Loucy (cell line): ENCODE results near the gene ITPRIP.
A peak's percentile ranks its signal among the peaks of the same experiment; 100 is the strongest.

Source experiments
- H2AFZ ChIP-seq: fragments of 200-600 bp; sonication (generic); 2 replicates; pipeline ENCODE4 v1.6.0; 2016; ENCODE audit warnings: antibody characterized with exemption, mild to moderate bottlenecking, low read length, moderate library complexity
- H3F3A ChIP-seq: fragments of 200-600 bp; 2 replicates; pipeline ENCODE4 v1.6.0; 2016; ENCODE audit warnings: antibody characterized with exemption, low read depth, mild to moderate bottlenecking
- H3K27me3 ChIP-seq: fragments of 200-600 bp; sonication (generic); 2 replicates; pipeline ENCODE4 v1.6.1; 2014; ENCODE audit warnings: low read length, mild to moderate bottlenecking; ENCODE audit not compliant: insufficient read depth, poor library complexity, severe bottlenecking
- H3K36me3 ChIP-seq: fragments of 200-600 bp; sonication (generic); 2 replicates; pipeline ENCODE4 v1.6.1; 2016; ENCODE audit warnings: low read length; ENCODE audit not compliant: insufficient read depth
- H3K4me1 ChIP-seq: fragments of 200-600 bp; sonication (generic); 2 replicates; pipeline ENCODE4 v1.5.1; 2014; ENCODE audit warnings: low read length, mild to moderate bottlenecking; ENCODE audit not compliant: insufficient read depth, poor library complexity, severe bottlenecking
- H3K4me2 ChIP-seq: fragments of 200-600 bp; sonication (generic); 2 replicates; pipeline ENCODE4 v1.6.0; 2014; ENCODE audit warnings: antibody characterized with exemption, low read length, low read depth, mild to moderate bottlenecking; ENCODE audit not compliant: poor library complexity, severe bottlenecking
- H3K4me3 ChIP-seq: fragments of 200-600 bp; sonication (generic); 2 replicates; pipeline ENCODE4 v1.5.1; 2014; ENCODE audit warnings: low read length, mild to moderate bottlenecking, mixed read lengths; ENCODE audit not compliant: poor library complexity, severe bottlenecking
- H3K79me2 ChIP-seq: fragments of 200-600 bp; sonication (generic); 2 replicates; pipeline ENCODE4 v1.6.1; 2014; ENCODE audit warnings: low read length; ENCODE audit not compliant: insufficient read depth
- H3K9ac ChIP-seq: fragments of 200-600 bp; sonication (generic); 2 replicates; pipeline ENCODE4 v1.6.0; 2014; ENCODE audit warnings: mild to moderate bottlenecking, low read depth, low read length, moderate library complexity; ENCODE audit not compliant: poor library complexity, severe bottlenecking
- H3K9me2 ChIP-seq: fragments of 200-600 bp; sonication (generic); replicated peaks from 2 replicates; pipeline ENCODE4 v1.6.1; 2016; ENCODE audit warnings: low read depth, low read length, mixed read lengths
- H3K9me3 ChIP-seq: fragments of 200-600 bp; sonication (generic); 2 replicates; pipeline ENCODE4 v1.6.1; 2014; ENCODE audit warnings: mild to moderate bottlenecking, antibody characterized with exemption, low read length, low read depth; ENCODE audit not compliant: insufficient read depth
- H4K20me1 ChIP-seq: fragments of 200-600 bp; sonication (generic); 2 replicates; pipeline ENCODE4 v1.6.0; 2014; ENCODE audit warnings: antibody characterized with exemption, low read length, mild to moderate bottlenecking; ENCODE audit not compliant: insufficient read depth, poor library complexity, severe bottlenecking
- EZH2phosphoT487 ChIP-seq: fragments of 200-600 bp; IDR thresholded peaks from 2 replicates; pipeline ENCODE4 v1.6.1; 2018; ENCODE audit warnings: antibody characterized with exemption, mild to moderate bottlenecking, moderate library complexity, borderline replicate concordance
- TF ChIP-seq, protein P1 (sequence below): fragments of 200-600 bp; sonication (generic); conservative IDR thresholded peaks from 2 replicates; pipeline ENCODE4 v1.5.1; 2014; ENCODE audit warnings: mild to moderate bottlenecking, antibody characterized with exemption, low read length

Gene ITPRIP

DNA sequence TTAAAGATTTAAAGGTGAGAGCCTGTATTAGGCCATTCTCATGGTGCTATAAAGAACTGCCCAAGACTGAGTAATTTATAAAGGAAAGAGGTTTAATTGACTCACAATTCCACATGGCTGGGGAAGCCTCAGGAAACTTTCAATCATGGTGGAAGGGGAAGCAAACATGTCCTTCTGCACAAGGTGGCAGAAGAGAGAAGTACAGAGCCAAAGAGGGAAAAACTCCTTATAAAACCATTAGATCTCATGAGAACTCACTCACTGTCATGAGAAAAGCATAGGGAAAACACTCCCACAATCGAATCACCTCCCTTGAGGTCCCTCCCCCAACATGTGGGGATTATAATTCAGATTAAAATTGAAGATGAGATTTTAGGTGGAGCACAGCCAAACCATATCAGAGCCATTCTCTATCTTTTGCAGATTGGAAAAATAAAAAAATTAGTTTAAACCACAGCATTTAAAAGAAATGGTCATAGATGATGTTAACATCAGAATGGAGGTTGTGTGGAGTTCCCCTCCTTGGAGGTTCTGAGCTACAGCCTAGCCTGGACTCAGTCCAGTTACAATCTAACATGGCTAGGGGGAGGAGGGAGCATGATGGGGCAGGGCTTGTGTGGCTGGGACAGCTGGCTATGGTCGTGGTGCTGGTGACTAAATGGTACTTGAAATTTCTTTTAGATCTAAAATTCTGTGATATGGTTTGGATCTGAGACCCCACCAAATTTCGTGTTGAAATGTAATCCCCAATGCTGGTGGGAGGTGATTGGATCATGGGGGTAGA lies 36.2 kb downstream of the ITPRIP start:
- no peak overlapping the region for H3K9ac ChIP-seq
- no peaks in the 10 kb centered on the region for H3K27me3 ChIP-seq
- no peaks in the 10 kb centered on the region for H3K36me3 ChIP-seq
- no peaks in the 10 kb centered on the region for H3F3A ChIP-seq
- H3K9me2 ChIP-seq, result no peaks in the 10 kb centered on the region
- no peak overlapping the region for H3K4me2 ChIP-seq
- H4K20me1 ChIP-seq, result no peaks in the 10 kb centered on the region
- H2AFZ ChIP-seq, result no peak overlapping the region
- no peaks in the 10 kb centered on the region for H3K79me2 ChIP-seq
- H3K9me3 ChIP-seq, result no peaks in the 10 kb centered on the region
- no peak overlapping the region for H3K4me3 ChIP-seq
- no peak for TF ChIP-seq EZH2phosphoT487
- TF ChIP-seq, protein P1, sequence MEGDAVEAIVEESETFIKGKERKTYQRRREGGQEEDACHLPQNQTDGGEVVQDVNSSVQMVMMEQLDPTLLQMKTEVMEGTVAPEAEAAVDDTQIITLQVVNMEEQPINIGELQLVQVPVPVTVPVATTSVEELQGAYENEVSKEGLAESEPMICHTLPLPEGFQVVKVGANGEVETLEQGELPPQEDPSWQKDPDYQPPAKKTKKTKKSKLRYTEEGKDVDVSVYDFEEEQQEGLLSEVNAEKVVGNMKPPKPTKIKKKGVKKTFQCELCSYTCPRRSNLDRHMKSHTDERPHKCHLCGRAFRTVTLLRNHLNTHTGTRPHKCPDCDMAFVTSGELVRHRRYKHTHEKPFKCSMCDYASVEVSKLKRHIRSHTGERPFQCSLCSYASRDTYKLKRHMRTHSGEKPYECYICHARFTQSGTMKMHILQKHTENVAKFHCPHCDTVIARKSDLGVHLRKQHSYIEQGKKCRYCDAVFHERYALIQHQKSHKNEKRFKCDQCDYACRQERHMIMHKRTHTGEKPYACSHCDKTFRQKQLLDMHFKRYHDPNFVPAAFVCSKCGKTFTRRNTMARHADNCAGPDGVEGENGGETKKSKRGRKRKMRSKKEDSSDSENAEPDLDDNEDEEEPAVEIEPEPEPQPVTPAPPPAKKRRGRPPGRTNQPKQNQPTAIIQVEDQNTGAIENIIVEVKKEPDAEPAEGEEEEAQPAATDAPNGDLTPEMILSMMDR, result no peak
- H3K4me1 ChIP-seq, result peaks cover 6% of the 10 kb centered on the region

DNA sequence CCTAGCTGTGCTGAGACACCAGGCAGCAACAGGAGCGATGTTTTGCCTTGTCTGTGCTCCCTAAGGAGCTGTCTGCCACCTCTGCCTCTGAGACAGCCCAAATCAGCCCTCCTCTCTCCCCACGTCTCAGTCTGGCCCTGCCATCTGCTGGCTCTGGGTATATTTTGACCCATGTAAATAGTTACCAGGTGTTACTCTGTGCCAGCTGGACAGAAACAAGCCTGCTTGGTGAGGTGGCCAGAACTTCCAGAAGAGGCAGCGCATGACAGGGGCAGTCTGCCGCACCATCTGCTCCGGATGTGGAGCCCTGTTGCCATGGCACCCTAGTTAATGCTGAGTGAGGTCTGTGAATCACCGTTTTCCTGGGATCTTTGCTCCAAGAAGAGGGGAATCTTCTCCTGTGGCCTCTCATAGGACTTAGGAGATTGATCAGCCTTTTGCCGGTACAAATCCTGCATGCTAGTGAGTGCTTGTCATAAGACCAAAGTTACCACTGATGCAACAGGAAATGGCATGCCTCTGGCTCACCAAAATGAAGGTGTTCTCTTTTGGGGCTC lies 37.5 kb downstream of the ITPRIP start:
- no peaks in the 10 kb centered on the region for H3K36me3 ChIP-seq
- 0 out of 2 replicates have a peak overlapping the region, but pooled peaks have one; percentile 2 for H2AFZ ChIP-seq
- H3F3A ChIP-seq, result no peaks in the 10 kb centered on the region
- H3K9ac ChIP-seq, result no peak overlapping the region
- H3K27me3 ChIP-seq, result no peaks in the 10 kb centered on the region
- no peaks in the 10 kb centered on the region for H3K9me3 ChIP-seq
- no peaks in the 10 kb centered on the region for H3K9me2 ChIP-seq
- H3K4me1 ChIP-seq, result peaks cover 6% of the 10 kb centered on the region
- H4K20me1 ChIP-seq, result no peaks in the 10 kb centered on the region
- H3K4me2 ChIP-seq, result peak overlapping the region; percentile 19
- no peak overlapping the region for H3K4me3 ChIP-seq
- H3K79me2 ChIP-seq, result no peaks in the 10 kb centered on the region
- TF ChIP-seq, protein P1, result no peak; the same call in 1 of the 2 replicates
- no peak for TF ChIP-seq EZH2phosphoT487

DNA sequence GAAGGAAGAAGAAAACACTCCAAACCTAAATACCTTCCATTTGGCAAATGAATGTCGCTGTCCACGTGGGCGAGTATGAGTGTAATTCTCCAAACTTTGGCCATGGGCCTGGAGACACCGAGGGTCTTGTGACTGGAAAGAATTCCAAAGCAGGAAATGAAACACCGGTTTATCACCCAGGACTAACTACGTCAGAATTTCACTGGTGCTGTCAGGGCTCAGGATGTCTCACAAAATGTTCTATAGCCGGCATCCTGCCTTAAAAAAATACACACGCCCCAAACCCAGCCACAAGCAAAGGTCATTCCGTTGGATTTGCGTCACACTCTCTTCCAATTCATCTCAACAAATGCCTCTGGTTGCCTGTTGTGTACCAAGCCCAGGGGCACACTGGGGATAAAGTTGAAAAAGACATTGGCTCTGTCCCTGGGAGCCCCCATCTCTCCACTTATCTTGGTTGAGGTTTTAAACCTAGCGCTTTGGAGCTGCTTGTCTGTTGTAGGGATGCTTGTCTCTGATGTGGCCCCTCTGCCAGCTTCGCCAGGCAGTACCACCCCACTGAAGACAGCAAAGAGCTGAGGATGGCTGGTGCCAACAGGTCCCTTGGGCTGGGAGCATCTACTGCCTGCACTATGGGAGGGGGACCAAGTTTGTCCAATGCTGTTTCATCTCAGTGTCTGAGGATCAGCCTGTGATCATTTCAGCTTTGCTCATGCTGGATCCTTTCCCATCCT lies 38.1 kb downstream of the ITPRIP start:
- Histone ChIP-seq H3K9ac (no peak overlapping the region), H3K9me3 (no peaks in the 10 kb centered on the region), H3K27me3 (no peaks in the 10 kb centered on the region), H2AFZ (no peak overlapping the region), H3K9me2 (no peaks in the 10 kb centered on the region), H3K79me2 (no peaks in the 10 kb centered on the region), H3K4me3 (no peak overlapping the region), H3F3A (no peaks in the 10 kb centered on the region), H3K4me1 (peaks cover 6% of the 10 kb centered on the region), H4K20me1 (no peaks in the 10 kb centered on the region), H3K4me2 (peak overlapping the region; percentile 19), H3K36me3 (no peaks in the 10 kb centered on the region)
- no peak for TF ChIP-seq EZH2phosphoT487
- TF ChIP-seq, protein P1, result no peak
